HG03097 (cell line): Measurements from ENCODE around the gene SLC49A3.
"Not testable (repeated sequence)": the region's sequence is repeated elsewhere in the genome, so short reads cannot be mapped to it uniquely, and the experiment has no call there.

ENCODE experiments used
- ATAC-seq: cut with Tn5 transposase; IDR thresholded peaks from one replicate; pipeline ENCODE4 v1.9.1; 2021; ENCODE audit not compliant: unreplicated experiment, low FRiP score

SLC49A3 gene

DNA sequence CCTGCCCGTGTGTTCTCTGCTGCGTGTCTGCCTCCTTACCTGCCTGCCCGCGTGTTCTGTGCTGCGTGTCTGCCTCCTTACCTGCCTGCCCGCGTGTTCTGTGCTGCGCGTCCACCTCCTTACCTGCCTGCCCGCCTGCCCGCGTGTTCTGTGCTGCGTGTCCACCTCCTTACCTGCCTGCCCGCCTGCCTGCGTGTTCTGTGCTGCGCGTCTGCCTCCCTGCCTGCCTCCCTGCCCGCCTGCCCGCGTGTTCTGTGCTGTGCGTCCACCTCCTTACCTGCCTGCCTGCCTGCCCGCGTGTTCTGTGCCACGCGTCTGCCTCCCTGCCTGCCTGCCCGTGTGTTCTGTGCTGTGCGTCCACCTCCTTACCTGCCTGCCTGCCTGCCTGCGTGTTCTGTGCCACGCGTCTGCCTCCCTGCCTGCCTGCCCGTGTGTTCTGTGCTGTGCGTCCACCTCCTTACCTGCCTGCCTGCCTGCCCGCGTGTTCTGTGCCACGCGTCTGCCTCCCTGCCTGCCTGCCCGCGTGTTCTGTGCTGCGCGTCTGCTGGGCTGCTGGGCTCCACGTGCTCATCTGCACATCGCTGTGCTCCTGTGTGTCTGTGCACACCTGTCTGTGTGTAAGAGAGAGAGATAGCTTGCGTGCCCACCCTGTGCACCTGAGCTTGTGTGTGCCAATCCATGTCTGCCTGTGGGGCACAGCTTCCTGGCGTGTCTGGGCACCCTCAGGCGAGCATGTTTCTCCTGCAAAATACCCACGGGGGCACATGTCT, 53.7 kb downstream of the SLC49A3 start:
- not testable (repeated sequence) for ATAC-seq

DNA sequence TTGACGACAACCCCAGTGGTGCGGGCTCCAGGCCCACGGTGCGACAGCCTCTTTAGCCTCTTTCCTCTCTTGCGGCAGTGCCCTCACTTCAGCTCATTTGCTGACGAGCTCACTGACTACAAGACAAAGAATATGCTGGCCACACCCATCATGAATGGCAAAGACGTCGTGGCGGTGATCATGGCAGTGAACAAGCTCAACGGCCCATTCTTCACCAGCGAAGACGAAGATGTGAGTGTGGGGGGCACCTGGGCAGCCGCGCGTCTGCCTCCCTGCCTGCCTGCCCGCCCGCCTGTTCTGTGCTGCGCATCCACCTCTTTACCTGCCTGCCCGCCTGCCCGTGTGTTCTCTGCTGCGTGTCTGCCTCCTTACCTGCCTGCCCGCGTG, 54.4 kb downstream of the SLC49A3 start:
- ATAC-seq = no peak

DNA sequence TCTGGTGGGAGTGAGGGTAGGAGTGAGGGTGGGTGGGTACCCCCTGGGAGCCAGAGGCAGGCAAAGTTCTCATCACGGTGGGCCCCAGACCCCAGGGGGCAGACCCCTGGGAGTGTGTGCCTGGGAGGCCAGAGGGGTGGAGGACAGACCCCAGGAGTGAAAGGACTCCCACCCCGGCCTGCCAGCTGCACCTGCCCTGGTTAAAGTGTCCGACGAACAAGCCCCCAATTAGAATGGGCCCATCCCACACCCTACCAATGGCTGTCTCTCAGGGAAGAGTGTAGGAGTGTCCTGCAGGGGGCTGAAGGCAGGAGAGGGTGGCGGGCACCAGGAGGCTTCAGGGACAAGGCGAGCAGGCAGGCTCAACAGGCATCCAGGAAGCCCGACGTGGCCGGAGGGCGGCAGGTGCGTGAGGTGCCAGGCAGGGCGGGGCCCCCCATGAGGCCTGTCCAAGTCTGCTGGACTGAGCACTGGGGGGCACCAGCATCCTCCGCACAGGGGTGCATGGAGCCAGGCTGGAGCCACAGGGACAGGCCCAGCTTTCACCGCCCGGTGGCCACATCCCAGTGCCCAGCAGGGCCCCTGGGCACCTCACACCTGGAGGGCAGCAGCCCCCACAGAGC, 54.9 kb downstream of the SLC49A3 start:
- ATAC-seq = no peak

DNA sequence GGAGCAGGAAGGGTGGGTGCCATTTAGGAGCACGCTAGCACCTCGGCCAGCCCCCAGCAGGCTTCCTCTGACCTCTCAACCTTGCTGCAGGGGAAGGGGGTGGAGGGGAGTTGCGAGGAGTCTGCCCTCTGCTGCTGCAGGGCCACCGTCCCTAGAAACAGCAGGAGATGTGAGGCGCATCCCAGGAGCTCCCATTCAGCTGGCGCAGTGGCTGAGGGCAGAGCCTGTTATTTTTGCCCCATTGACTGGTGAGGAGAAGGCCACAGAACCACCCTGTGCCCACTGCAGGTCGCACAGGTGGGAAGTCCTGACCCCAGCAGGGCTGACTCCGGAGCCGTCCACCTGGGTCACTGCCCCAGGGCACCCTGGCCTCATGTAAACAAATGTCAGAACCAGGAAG, 55.5 kb downstream of the SLC49A3 start:
- no peak for ATAC-seq

DNA sequence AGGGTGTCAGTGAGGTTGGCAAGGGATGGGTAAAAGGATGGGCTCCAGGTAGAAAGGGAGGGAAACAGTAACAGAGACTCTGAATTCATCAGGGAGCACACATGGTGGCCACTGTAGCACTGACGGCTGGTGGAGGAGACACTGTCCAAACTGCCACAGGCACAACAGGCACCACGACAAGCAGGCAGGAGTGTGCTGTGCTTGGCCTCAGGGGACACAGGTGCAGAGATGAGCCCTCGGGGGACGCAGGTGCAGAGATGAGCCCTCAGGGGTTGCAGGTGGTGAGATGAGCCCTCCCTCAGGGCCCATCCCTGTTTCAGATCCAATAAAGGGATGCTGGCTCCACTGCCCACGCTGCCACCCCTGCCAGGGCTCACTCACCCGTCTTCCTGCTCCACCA, 56.0 kb downstream of the SLC49A3 start:
- no peak for ATAC-seq

- ATAC-seq = no peak
Observed at GRCh38 chr4:632196-632790, 56.7 kb downstream of the SLC49A3 start.
